ENCODE data around the gene ABLIM1.

Gene ABLIM1

GRCh38 chr10:114513381-114513792 is 144.7 kb downstream of the ABLIM1 start:
- no peak for DNase-seq (ENCODE audit: low spot score)
- TF ChIP-seq CTCF (IDR thresholded peaks at IDR 0.05), result no peak
- Histone ChIP-seq H3K4me3 (no peak overlapping the region), H3K27ac (peak overlapping the region in 1 of 2 donors; percentile 15)

GRCh38 chr10:114511881-114512280 is 146.2 kb downstream of the ABLIM1 start:
- no peak overlapping the region for H3K4me3 ChIP-seq
- DNase-seq (ENCODE audit: low spot score), result no peak

GRCh38 chr10:114508376-114508775 is 149.7 kb downstream of the ABLIM1 start:
- no peak for DNase-seq (ENCODE audit: low spot score)
- peak overlapping the region in 1 of 2 donors; percentile 81 for H3K27ac ChIP-seq
- TF ChIP-seq CTCF (IDR thresholded peaks at IDR 0.05), result no peak
- H3K4me3 ChIP-seq, result no peak overlapping the region

More at GRCh38 chr10:114511881-114512280, 146.2 kb downstream of the ABLIM1 start:
- no peak overlapping the region for H3K27ac ChIP-seq
- TF ChIP-seq CTCF (IDR thresholded peaks at IDR 0.05), result no peak

- no peak for TF ChIP-seq CTCF (IDR thresholded peaks at IDR 0.05)
- no peak overlapping the region for H3K4me3 ChIP-seq
- DNase-seq (ENCODE audit: low spot score), result no peak
- peak overlapping the region; percentile 18 to 81 for H3K27ac ChIP-seq
Measured at GRCh38 chr10:114507449-114507848, 150.6 kb downstream of the ABLIM1 start.

- DNase-seq (ENCODE audit: low spot score), result no peak
- TF ChIP-seq CTCF (IDR thresholded peaks at IDR 0.05), result no peak
- Histone ChIP-seq H3K4me3 (no peak overlapping the region), H3K27ac (peak overlapping the region; percentile 18 to 81)
Measured at GRCh38 chr10:114506871-114507385, 151.1 kb downstream of the ABLIM1 start.

- TF ChIP-seq CTCF (IDR thresholded peaks at IDR 0.05), result no peak
- DNase-seq (ENCODE audit: low spot score), result no peak
- Histone ChIP-seq H3K4me3 (no peak overlapping the region), H3K27ac (peak overlapping the region; percentile 4 to 76)
Measured at GRCh38 chr10:114504769-114505579, 153.1 kb downstream of the ABLIM1 start.

GRCh38 chr10:114502074-114502473 is 156.0 kb downstream of the ABLIM1 start:
- no peak overlapping the region for H3K27ac ChIP-seq
- no peak overlapping the region for H3K4me3 ChIP-seq
- no peak for DNase-seq (ENCODE audit: low spot score)
- no peak for TF ChIP-seq CTCF (IDR thresholded peaks at IDR 0.05)

All from coronary artery (tissue), 2 donors.